GM12878 (cell line): Measurements from ENCODE around the gene P3H2.

Source experiments
- BCL3 ChIP-seq: IDR thresholded peaks from 2 replicates; pipeline ENCODE4 v1.6.1; 2011; ENCODE audit warnings: borderline replicate concordance, low read depth, mild to moderate bottlenecking, moderate library complexity, low read length; ENCODE audit not compliant: insufficient read depth, poor library complexity, severe bottlenecking
- EP300 ChIP-seq, 2 experiments: fragments of 150-350 bp in 1 of 2; IDR thresholded peaks; 2 replicates each; pipeline ENCODE4 v1.6.1; 2011 to 2012; ENCODE audit warnings: low read depth in 2 of 2, low read length in 2 of 2, borderline replicate concordance in 1 of 2, improper control_type of control experiment in 1 of 2, inconsistent platforms in 1 of 2; ENCODE audit not compliant: control insufficient read depth in 1 of 2
- EZH2 ChIP-seq: IDR thresholded peaks from 2 replicates; pipeline ENCODE4 v1.6.1; 2012; ENCODE audit warnings: low read depth, mild to moderate bottlenecking, control low read depth, inconsistent platforms, low read length, borderline replicate concordance; ENCODE audit not compliant: control insufficient read depth
- FOS ChIP-seq: IDR thresholded peaks from 3 replicates; pipeline ENCODE4 v1.6.1; 2011; ENCODE audit warnings: borderline replicate concordance; ENCODE audit not compliant: insufficient read length; ENCODE audit errors: extremely low read depth
- IRF3 ChIP-seq: fragments of 450-650 bp; IDR thresholded peaks from 2 replicates; pipeline ENCODE4 v1.6.1; 2014; ENCODE audit warnings: mild to moderate bottlenecking
- KAT2A ChIP-seq: conservative IDR thresholded peaks from 2 replicates; pipeline ENCODE4 v1.6.1; 2011; ENCODE audit warnings: low read depth, low read length; ENCODE audit not compliant: control insufficient read depth
- MXI1 ChIP-seq: fragments of 150-350 bp; IDR thresholded peaks from 2 replicates; pipeline ENCODE4 v1.6.1; 2011; ENCODE audit warnings: low read depth, mild to moderate bottlenecking, inconsistent platforms, low read length, improper control_type of control experiment
- NFXL1 ChIP-seq: fragments of 450-650 bp; IDR thresholded peaks from 2 replicates; pipeline ENCODE4 v1.6.1; 2017; ENCODE audit warnings: antibody characterized with exemption, mild to moderate bottlenecking, borderline replicate concordance
- POLR2A ChIP-seq: IDR thresholded peaks from 2 replicates; pipeline ENCODE4 v1.6.1; 2011; ENCODE audit warnings: low read depth, mild to moderate bottlenecking, low read length
- RAD21 ChIP-seq: IDR thresholded peaks from 2 replicates; pipeline ENCODE4 v1.6.1; 2011; ENCODE audit warnings: mild to moderate bottlenecking, low read depth, low read length, moderate library complexity; ENCODE audit not compliant: insufficient read depth
- ZBTB4 ChIP-seq: fragments of 450-650 bp; formaldehyde crosslinking; IDR thresholded peaks from 2 replicates; pipeline ENCODE4 v1.4.0; 2022; ENCODE audit warnings: mild to moderate bottlenecking, moderate library complexity
- TF ChIP-seq, protein P1 (sequence below), 3 experiments: IDR thresholded peaks in 2 of 3; conservative IDR thresholded peaks in 1 of 3; 2 replicates each; pipeline ENCODE4 v1.5.1; 2011; ENCODE audit warnings: low read depth in 3 of 3, low read length in 3 of 3, mild to moderate bottlenecking in 3 of 3, control low read depth in 2 of 3, moderate library complexity in 2 of 3, inconsistent platforms in 1 of 3, mixed read lengths in 1 of 3; ENCODE audit not compliant: control insufficient read depth in 2 of 3, insufficient read depth in 1 of 3; ENCODE audit errors: extremely low read depth in 1 of 3

GRCh38 chr3:190024912-190025311 lies 95.8 kb downstream of the P3H2 start:
- TF ChIP-seq ZBTB4 (CRISPR knock-in tag): no peak
- TF ChIP-seq EP300 (IDR thresholded peaks at IDR 0.05; ENCODE audit: borderline replicate concordance in 1 of 2, control insufficient read depth in 1 of 2, low read depth in 2 of 2, low read length in 2 of 2): no peak
- no peak for TF ChIP-seq EZH2
- TF ChIP-seq MXI1: no peak
- TF ChIP-seq RAD21: no peak
- TF ChIP-seq, protein P1, sequence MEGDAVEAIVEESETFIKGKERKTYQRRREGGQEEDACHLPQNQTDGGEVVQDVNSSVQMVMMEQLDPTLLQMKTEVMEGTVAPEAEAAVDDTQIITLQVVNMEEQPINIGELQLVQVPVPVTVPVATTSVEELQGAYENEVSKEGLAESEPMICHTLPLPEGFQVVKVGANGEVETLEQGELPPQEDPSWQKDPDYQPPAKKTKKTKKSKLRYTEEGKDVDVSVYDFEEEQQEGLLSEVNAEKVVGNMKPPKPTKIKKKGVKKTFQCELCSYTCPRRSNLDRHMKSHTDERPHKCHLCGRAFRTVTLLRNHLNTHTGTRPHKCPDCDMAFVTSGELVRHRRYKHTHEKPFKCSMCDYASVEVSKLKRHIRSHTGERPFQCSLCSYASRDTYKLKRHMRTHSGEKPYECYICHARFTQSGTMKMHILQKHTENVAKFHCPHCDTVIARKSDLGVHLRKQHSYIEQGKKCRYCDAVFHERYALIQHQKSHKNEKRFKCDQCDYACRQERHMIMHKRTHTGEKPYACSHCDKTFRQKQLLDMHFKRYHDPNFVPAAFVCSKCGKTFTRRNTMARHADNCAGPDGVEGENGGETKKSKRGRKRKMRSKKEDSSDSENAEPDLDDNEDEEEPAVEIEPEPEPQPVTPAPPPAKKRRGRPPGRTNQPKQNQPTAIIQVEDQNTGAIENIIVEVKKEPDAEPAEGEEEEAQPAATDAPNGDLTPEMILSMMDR (IDR thresholded peaks at IDR 0.05 in 2 of 3, conservative IDR thresholded peaks at IDR 0.05 in 1 of 3; ENCODE audit: control insufficient read depth in 2 of 3, extremely low read depth in 1 of 3, insufficient read depth in 1 of 3, low read depth in 3 of 3, low read length in 3 of 3): no peak
- TF ChIP-seq POLR2A: no peak
- TF ChIP-seq FOS: no peak
- no peak for TF ChIP-seq KAT2A
- no peak for TF ChIP-seq BCL3
- TF ChIP-seq IRF3: no peak
- TF ChIP-seq NFXL1: no peak
